ENCODE data around the gene WWP2. TPM values are rescaled to one million over a fixed set of nuclear protein-coding genes. Genes with fewer than 3 reads are reported as not detected.

WWP2 gene
- total RNA-seq, 2 experiments from 2014 or later: 30.3 to 43.4 TPM

- no peaks in the 10 kb centered on the region for H3K36me3 ChIP-seq (ENCODE audit: insufficient read depth, low read length)
- H3K4me3 ChIP-seq (ENCODE audit: low read depth, low read length, poor library complexity, severe bottlenecking): peak overlapping the region; percentile 66
- no peaks in the 10 kb centered on the region for H4K20me1 ChIP-seq (ENCODE audit: insufficient read depth, low read length)
- peaks cover 32% of the 10 kb centered on the region for H3K4me1 ChIP-seq (ENCODE audit: insufficient read depth, low read length, poor library complexity, severe bottlenecking)
- H3K9me3 ChIP-seq (ENCODE audit: low read length): no peaks in the 10 kb centered on the region
- no peaks in the 10 kb centered on the region for H3K79me2 ChIP-seq (ENCODE audit: insufficient read depth, low read depth, low read length)
- no peak for TF ChIP-seq CTCF (conservative IDR thresholded peaks at IDR 0.05; ENCODE audit: low read length)
- TF ChIP-seq EZH2phosphoT487 (IDR thresholded peaks at IDR 0.05; ENCODE audit: borderline replicate concordance, low read depth, low read length): no peak
- BruUV-seq (replicated peaks): TSS peak; percentile 93
- no peaks in the 10 kb centered on the region for H3K9me2 ChIP-seq (ENCODE audit: insufficient read depth, low read length)
- no peak for DNase-seq (ENCODE audit: low spot score)
- intact Hi-C loops (cut with micrococcal nuclease; ENCODE audit: unreplicated experiment): no loop called here
- peak overlapping the region; percentile 59 for H3K27ac ChIP-seq (ENCODE audit: low read depth, low read length, poor library complexity, severe bottlenecking)
- peak overlapping the region; percentile 94 for H2AFZ ChIP-seq (ENCODE audit: low read length)
- peak overlapping the region; percentile 81 for H3K4me2 ChIP-seq (ENCODE audit: low read length)
- POLR2A ChIA-PET: interaction anchor here (0.6 to 4.2 kb wide), 8 partner anchors 15 to 99 kb away, joined by 3 to 24 read pairs (median 3); partner anchors contain the start of genes NOB1 and WWP2
- CTCF ChIA-PET (ENCODE audit: unreplicated experiment): interaction anchor here (0.5 to 1.3 kb wide), 2 partner anchors 37 to 306 kb away, joined by 3 read pairs; no protein-coding TSS in a partner anchor
Measured at GRCh38 chr16:69725480-69726312, 36.4 kb upstream of the WWP2 start.

DNA sequence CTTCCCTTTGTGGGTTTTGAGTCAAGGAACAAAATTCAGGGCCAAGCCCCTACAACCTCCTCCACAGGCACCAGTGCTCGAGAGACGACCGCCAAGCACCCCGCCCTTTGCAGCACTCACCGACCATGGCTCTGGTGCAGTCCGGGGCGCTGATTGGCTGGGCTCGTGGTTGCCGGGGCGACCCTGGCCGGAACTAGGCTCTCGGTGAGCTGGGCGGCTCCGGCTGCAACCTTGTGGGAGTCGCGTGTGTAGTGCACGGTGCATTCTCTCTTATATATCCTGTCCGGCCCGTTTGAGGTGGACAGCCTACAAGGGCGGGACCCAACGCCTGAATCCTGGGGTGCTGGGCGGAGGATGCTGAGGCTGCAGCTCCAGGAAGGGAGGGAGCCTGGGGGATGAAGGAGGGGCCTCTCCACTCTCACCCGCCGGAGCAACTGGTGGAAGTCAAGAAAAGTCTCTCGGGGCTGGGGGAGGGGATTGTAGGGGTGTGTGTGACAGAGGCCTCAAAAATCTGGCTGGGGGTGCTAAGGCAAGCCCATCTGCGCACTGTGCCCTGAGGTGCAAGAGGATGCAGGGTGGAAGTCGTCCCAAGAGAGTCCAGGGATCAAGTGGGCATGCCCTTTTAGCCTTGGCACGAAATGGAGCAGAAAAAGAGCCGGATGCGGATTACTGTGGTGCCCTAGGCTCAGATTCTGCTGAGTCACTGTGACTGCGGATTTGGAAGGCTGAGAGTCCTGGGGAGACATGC, 35.6 kb upstream of the WWP2 start, which contains the start of gene NQO1:
Gene NQO1, minus strand, starts transcription at position 248 of the 748 bp plus-strand sequence. Its CDS starts 121 bp downstream, at position 127.
- peak within 1 kb of the TSS; percentile 66 for H3K4me3 ChIP-seq (ENCODE audit: low read depth, low read length, poor library complexity, severe bottlenecking)
- intact Hi-C loops (cut with micrococcal nuclease; ENCODE audit: unreplicated experiment): no loop called here
- H4K20me1 ChIP-seq (ENCODE audit: insufficient read depth, low read length): no peaks in the 10 kb centered on the region
- POLR2A ChIA-PET: interaction anchor here (0.6 to 4.2 kb wide), 8 partner anchors 15 to 99 kb away, joined by 3 to 24 read pairs (median 3); partner anchors contain the start of genes NOB1 and WWP2
- CTCF ChIA-PET (ENCODE audit: unreplicated experiment): interaction anchor here (0.5 to 1.3 kb wide), 2 partner anchors 36 to 307 kb away, joined by 3 read pairs; no protein-coding TSS in a partner anchor
- BruUV-seq (replicated peaks): no TSS peak
- no peak for TF ChIP-seq EZH2phosphoT487 (IDR thresholded peaks at IDR 0.05; ENCODE audit: borderline replicate concordance, low read depth, low read length)
- TF ChIP-seq CTCF (conservative IDR thresholded peaks at IDR 0.05; ENCODE audit: low read length): no peak
- peaks cover 32% of the 10 kb centered on the region for H3K4me1 ChIP-seq (ENCODE audit: insufficient read depth, low read length, poor library complexity, severe bottlenecking)
- peak within 1 kb of the TSS; percentile 59 for H3K27ac ChIP-seq (ENCODE audit: low read depth, low read length, poor library complexity, severe bottlenecking)
- no peaks in the 10 kb centered on the region for H3K79me2 ChIP-seq (ENCODE audit: insufficient read depth, low read depth, low read length)
- DNase-seq (ENCODE audit: low spot score): peak; percentile 90
- no peaks in the 10 kb centered on the region for H3K36me3 ChIP-seq (ENCODE audit: insufficient read depth, low read length)
- no peaks in the 10 kb centered on the region for H3K9me2 ChIP-seq (ENCODE audit: insufficient read depth, low read length)
- H2AFZ ChIP-seq (ENCODE audit: low read length): peak within 1 kb of the TSS; percentile 94
- H3K9me3 ChIP-seq (ENCODE audit: low read length): no peaks in the 10 kb centered on the region
- peak within 1 kb of the TSS; percentile 81 for H3K4me2 ChIP-seq (ENCODE audit: low read length)

Data from OCI-LY7 (cell line).